GM21528 (cell line): Measurements from ENCODE around the gene RAB36.

Source experiments
- ATAC-seq: cut with Tn5 transposase; IDR thresholded peaks from one replicate; pipeline ENCODE4 v1.9.1; 2021; ENCODE audit warnings: mild to moderate bottlenecking, moderate library complexity; ENCODE audit not compliant: unreplicated experiment, low FRiP score

Gene RAB36

GRCh38 chr22:23202812-23203451, 57.7 kb downstream of the RAB36 start:
- ATAC-seq: no peak

- no peak for ATAC-seq
Observed at GRCh38 chr22:23203452-23204124, 58.3 kb downstream of the RAB36 start.

GRCh38 chr22:23204125-23204488, 58.8 kb downstream of the RAB36 start:
- no peak for ATAC-seq

DNA sequence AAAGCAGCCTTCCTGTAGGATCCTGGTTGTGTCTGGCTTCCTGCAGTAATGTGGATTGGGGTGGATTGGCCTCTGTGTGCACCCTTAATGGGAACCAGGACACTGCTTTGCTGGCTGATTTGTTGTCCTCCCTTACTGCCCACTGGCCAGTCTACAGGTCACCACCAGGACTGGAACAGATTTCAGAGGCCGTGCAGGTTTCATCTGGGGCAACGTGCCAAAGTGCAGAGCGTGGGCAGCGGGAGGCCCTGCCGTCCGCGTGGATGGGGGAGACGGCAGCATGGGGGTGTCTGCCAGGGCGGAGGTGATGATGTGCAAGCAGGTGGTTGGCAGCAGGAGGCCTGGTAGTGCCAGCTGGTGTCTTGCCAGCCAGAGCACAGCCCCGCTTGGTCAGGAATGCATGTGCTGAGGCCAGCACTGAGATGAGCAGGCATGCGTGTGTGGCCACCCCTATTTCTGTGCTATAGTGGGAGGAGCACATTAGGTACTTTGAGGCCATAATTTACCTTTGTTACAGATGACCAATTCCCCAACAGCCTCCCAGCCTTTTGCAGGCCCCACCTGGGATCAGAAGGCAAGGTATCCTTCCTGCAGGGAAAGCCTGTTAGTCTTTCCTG, 59.4 kb downstream of the RAB36 start:
- ATAC-seq: no peak

DNA sequence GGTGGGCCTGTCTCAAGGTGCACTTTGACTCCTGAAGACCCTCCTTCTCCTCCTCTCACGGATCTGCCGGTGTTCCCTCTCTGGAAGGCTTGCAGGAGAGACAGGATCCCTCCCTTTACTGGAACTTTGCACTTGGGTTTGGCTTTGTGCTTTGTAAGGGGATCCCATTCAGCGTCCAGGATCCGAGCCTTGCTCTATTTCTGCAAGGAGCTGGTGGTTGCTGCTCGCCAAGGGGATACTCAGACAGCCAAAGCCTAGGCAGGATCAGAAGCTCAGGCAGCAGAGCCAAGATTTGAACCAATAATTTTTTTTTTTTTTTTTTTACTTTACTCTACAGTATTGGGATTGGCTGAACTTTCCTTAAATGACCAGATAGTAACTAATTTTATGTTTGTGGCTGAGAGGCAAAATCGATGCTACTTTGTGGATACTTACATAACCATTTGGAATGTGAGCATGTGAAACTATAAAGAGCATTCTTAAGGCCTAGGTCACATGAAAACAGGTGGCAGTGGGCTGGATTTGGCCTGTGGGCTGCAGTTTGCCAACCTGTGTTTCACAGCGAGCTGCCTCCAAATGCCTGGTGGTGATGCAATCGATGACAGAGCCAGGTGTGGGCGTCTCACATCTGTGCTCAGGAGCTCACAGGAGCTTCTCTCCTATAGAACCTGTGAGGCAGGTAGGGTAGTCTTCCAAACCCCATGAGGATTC, 60.2 kb downstream of the RAB36 start:
- no peak for ATAC-seq

DNA sequence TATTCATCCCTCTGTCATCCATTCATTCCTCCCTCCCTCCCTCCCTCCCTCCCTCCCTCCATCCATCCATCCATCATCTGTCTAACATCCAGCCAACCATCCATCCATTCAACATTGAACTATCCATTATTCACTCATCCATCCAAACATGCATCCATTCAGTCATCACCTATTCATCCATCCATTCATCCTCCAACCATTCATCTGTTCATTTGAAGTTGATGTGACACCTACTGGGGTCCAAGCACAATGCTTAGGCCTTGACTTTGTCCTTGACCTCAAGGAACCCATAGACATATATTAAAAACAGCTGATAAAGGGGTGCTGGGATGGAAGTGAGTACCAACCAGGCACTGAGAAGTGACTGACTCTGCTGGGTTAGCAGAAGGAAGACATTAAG, 61.6 kb downstream of the RAB36 start:
- ATAC-seq: no peak

DNA sequence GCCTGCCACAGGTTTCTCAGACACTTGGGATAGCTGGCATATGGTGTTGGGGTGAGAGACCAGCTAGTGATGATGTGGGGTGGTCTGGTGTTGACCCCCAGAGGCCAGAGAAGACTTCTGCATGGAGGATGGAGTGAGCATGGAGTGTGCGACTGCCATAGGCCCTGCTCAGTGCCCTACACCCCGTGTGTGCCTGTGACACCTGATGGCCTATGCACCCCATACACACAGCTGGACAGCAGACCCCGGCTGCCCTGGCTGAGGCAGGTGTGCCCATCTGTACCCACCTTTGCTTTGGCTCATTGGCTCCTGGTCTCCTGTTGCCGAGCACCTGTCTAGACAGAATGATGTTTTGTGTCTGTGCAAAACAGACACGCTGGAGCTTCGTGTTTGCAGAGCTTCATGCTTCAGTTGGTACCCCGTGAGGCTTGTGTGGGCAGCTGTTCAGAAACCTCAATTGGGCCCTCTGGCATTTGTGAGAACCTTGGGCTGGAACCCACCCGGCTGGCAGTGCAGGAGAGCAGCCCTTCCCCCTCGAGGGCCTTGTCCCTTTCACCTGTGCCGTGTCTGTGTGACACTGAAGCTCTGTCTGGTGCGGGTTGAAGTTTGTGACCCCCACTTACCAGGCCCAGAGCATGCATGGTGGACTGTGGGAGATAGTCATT, 62.6 kb downstream of the RAB36 start:
- no peak for ATAC-seq

GRCh38 chr22:23210428-23211170, 65.3 kb downstream of the RAB36 start:
- ATAC-seq: no peak

DNA sequence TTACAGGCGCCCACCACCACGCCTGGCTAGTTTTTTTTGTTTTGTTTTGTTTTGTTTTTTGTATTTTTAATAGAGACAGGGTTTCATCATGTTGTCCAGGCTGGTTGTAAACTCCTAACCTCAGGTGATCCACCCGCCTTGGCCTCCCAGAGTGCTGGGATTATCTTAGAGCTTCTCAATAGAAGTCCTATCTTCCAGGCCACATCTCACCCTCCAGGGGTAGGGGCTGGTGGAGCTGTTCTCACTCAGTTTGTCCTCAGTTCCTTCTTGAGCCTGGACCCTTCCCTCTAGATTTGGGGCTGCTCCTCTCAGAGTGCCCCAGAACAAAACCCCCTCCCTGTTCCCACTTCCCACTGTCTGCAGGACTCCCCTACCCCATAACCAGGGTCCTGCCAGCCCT, 66.3 kb downstream of the RAB36 start:
- ATAC-seq: no peak

- ATAC-seq: no peak
Observed at GRCh38 chr22:23212061-23213021, 67.1 kb downstream of the RAB36 start.

GRCh38 chr22:23213022-23213555, 67.8 kb downstream of the RAB36 start:
- no peak for ATAC-seq

DNA sequence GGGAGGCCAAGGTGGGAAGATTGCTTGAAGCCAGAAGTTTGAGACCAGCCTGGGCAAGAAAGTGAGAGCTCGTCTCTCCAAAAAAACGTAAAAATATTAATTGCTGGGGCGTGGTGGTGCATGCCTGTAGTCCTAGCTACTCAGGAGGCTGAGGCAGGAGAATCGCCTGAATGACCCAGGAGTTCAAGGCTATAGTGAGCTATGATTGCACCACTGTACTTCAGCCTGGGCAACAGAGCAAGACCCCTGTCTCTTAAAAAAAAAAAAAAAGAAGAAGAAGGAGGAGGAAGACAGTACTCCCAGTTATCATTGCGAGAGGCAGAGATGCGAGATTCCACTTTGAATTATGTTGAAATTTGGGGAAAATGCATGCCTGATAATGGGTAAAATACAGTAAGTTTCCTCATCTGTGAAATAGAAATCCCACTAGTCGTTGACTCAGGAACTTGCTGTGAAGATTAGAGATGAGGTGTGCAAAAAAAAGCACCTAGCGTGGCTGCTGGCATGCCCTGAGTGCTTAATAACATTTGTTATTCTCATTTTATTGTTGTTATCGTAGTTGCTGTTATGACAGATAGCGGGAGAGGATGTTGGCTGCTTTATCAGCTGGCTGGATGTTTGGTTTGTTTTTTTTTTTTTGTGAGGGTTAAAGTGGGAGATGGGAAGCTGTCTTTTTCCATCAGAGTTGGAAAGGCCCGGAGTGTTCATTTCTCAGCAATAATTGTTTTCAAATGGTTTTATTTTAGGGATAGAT, 68.5 kb downstream of the RAB36 start:
- no peak for ATAC-seq
